GM12801 (cell line): Measurements from ENCODE around the gene SLC6A11.

Experiments used
- CTCF ChIP-seq: IDR thresholded peaks from one replicate; pipeline ENCODE4 v1.5.1; 2011; ENCODE audit warnings: control low read depth; ENCODE audit not compliant: insufficient read length; ENCODE audit errors: extremely low read depth

The SLC6A11 gene

DNA sequence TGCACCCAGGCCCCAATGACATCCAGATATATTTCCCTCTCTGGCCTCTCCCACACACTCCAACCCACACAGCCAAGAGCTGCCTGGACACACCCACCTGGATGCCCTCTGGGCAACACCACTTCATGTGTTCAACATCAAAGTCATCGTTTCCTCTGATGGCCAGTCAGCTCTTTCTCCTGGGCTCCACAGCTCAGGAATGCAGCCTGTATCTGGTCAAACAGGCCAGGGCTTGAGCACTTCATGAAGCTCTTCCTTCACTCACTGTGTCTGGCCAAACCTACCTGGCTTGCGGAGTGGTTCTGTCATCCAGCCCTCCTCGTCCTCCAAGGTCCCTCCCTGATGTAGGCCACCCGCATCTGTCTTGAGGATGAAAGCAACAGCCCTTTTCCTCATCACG lies 35.8 kb upstream of the SLC6A11 start:
- TF ChIP-seq CTCF: no peak

DNA sequence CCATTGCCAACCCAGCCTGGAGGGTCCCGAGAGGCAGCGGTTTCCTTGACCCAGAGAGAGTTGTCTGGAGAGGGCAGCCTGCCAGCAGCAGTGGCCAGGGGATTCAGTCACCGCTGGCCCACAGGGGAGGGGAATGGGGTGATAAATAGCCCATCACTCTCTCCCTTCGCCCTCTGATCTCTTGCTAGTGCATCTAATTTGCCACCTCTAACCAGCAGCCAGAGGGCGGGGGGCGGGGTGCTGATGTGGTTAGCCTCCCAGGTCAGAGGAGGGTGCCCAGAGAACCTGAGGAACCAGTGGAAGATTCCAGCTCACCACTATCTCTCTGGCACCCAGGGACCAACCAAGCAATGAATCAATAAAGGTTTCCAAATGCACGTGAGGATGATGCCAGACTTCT lies 35.1 kb upstream of the SLC6A11 start:
- no peak for TF ChIP-seq CTCF

DNA sequence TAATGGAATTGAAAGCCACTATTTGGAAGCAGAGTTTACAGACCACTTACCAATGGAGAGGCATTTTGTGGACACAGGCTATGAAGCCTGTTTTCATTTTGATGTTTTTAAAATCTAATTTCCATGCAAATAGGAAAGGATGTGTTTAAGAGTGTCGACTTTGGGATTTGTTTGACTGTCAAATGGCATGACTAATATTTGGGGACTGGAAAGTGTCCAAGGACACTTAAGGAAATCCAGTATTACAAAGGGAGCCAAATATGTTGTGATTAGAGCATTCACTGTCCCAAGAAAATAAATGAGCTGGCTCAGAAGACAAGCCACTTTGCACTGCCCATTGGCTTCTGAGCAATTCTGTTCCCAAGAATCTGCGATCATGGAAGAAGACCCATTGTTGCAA lies 34.0 kb upstream of the SLC6A11 start:
- no peak for TF ChIP-seq CTCF

- no peak for TF ChIP-seq CTCF
Observed at GRCh38 chr3:10783360-10784351, 32.4 kb upstream of the SLC6A11 start.

- TF ChIP-seq CTCF: no peak
Observed at GRCh38 chr3:10786640-10787039, 29.4 kb upstream of the SLC6A11 start.

GRCh38 chr3:10788451-10788850 lies 27.6 kb upstream of the SLC6A11 start:
- TF ChIP-seq CTCF: no peak

GRCh38 chr3:10790713-10791112 lies 25.3 kb upstream of the SLC6A11 start:
- TF ChIP-seq CTCF: no peak
